ENCODE results near the gene TKFC. TPM values are rescaled to one million over a fixed set of nuclear protein-coding genes. Genes with fewer than 3 reads are reported as not detected.
A peak's percentile ranks its signal among the peaks of the same experiment; 100 is the strongest.

Gene TKFC
- total and polyA plus RNA-seq, 9 of the 15 experiments (the other 6 are each of a cell fraction or from before 2014, with no cell fraction given), result 2.0 to 61.7 (median 28.5) TPM

- TF ChIP-seq REST (IDR thresholded peaks at IDR 0.05; ENCODE audit: borderline replicate concordance) (peak; percentile 90), REST (CRISPR knock-in tag; IDR thresholded peaks at IDR 0.05; ENCODE audit: low read depth) (no peak)
Measured at GRCh38 chr11:61384271-61385242, 51.5 kb downstream of the TKFC start (continued).

Measured in K562 (cell line).